Neural progenitor cell (in vitro differentiated cells): ENCODE data around the gene CFAP410. TPM values are rescaled to one million over a fixed set of nuclear protein-coding genes. Genes with fewer than 3 reads are reported as not detected.

Source experiments
- DNase-seq: peaks from one replicate; pipeline ENCODE4 v3.0.0-alpha.2; 2016; ENCODE audit warnings: low spot score
- H2AFZ ChIP-seq: fragments of 200-600 bp; sonication (generic); replicated peaks from 2 replicates; pipeline ENCODE4 v1.6.1; 2016; ENCODE audit warnings: antibody characterized with exemption
- H3F3A ChIP-seq: fragments of 200-600 bp; sonication (generic); 2 replicates; pipeline ENCODE4 v1.6.1; 2016; ENCODE audit warnings: antibody characterized with exemption, low read depth
- H3K27ac ChIP-seq: fragments of 200-600 bp; sonication (generic); 2 replicates; pipeline ENCODE4 v1.5.1; 2016; ENCODE audit warnings: mild to moderate bottlenecking
- H3K27me3 ChIP-seq: fragments of 200-600 bp; sonication (generic); 2 replicates; pipeline ENCODE4 v1.6.1; 2016; ENCODE audit warnings: mild to moderate bottlenecking, moderate library complexity
- H3K36me3 ChIP-seq: fragments of 200-600 bp; sonication (generic); 2 replicates; pipeline ENCODE4 v1.5.1; 2016
- H3K4me1 ChIP-seq: fragments of 200-600 bp; sonication (generic); 2 replicates; pipeline ENCODE4 v1.6.1; 2016; ENCODE audit warnings: mixed run types
- H3K4me2 ChIP-seq: fragments of 200-600 bp; sonication (generic); 2 replicates; pipeline ENCODE4 v1.6.1; 2016
- H3K4me3 ChIP-seq: fragments of 200-600 bp; sonication (generic); 2 replicates; pipeline ENCODE4 v1.5.1; 2016
- H3K79me2 ChIP-seq: fragments of 200-600 bp; sonication (generic); 2 replicates; pipeline ENCODE4 v1.6.1; 2016; ENCODE audit warnings: low read depth
- H3K9ac ChIP-seq: fragments of 200-600 bp; sonication (generic); 2 replicates; pipeline ENCODE4 v1.6.1; 2016
- H3K9me3 ChIP-seq: fragments of 200-600 bp; sonication (generic); 2 replicates; pipeline ENCODE4 v1.5.1; 2016; ENCODE audit warnings: low read depth
- H4K20me1 ChIP-seq: fragments of 200-600 bp; sonication (generic); 2 replicates; pipeline ENCODE4 v1.6.1; 2016; ENCODE audit warnings: low read depth
- H3K27ac Mint-ChIP-seq: 3 replicates; pipeline ENCODE4 v1.8.0; 2021; ENCODE audit warnings: mixed read lengths
- H3K27me3 Mint-ChIP-seq: 2 replicates; pipeline ENCODE4 v1.8.0; 2022; ENCODE audit warnings: low read depth, mild to moderate bottlenecking, inconsistent platforms, moderate library complexity, mixed read lengths; ENCODE audit not compliant: insufficient read depth
- H3K36me3 Mint-ChIP-seq: 3 replicates; pipeline ENCODE4 v1.8.0; 2021; ENCODE audit warnings: mixed read lengths
- H3K4me1 Mint-ChIP-seq: 3 replicates; pipeline ENCODE4 v1.8.0; 2021; ENCODE audit warnings: mixed read lengths
- H3K4me3 Mint-ChIP-seq: 3 replicates; pipeline ENCODE4 v1.8.0; 2021; ENCODE audit warnings: mild to moderate bottlenecking, moderate library complexity, mixed read lengths
- H3K9me3 Mint-ChIP-seq: 3 replicates; pipeline ENCODE4 v1.8.0; 2020; ENCODE audit warnings: mixed read lengths
- EZH2 ChIP-seq: fragments of 200-600 bp; sonication (generic); IDR thresholded peaks from 2 replicates; pipeline ENCODE4 v1.6.1; 2017; ENCODE audit warnings: antibody characterized with exemption, mild to moderate bottlenecking, moderate library complexity
- EZH2phosphoT487 ChIP-seq: fragments of 200-600 bp; sonication (generic); IDR thresholded peaks from 2 replicates; pipeline ENCODE4 v1.6.1; 2017; ENCODE audit warnings: antibody characterized with exemption
- total RNA-seq: library from RNA; depleted of rRNA; stranded (reverse); fragments of >200 nt; gene quantifications from 2 replicates; pipeline ENCODE4 v1.2.3, GENCODE V29; 2015; ENCODE audit warnings: low replicate concordance
- TF ChIP-seq, protein P1 (sequence below): fragments of 200-600 bp; sonication (generic); IDR thresholded peaks from 2 replicates; pipeline ENCODE4 v1.5.1; 2017; ENCODE audit warnings: antibody characterized with exemption, mild to moderate bottlenecking

The CFAP410 gene
- total RNA-seq, 1 donor from 2014 or later: 7.5 TPM

DNA sequence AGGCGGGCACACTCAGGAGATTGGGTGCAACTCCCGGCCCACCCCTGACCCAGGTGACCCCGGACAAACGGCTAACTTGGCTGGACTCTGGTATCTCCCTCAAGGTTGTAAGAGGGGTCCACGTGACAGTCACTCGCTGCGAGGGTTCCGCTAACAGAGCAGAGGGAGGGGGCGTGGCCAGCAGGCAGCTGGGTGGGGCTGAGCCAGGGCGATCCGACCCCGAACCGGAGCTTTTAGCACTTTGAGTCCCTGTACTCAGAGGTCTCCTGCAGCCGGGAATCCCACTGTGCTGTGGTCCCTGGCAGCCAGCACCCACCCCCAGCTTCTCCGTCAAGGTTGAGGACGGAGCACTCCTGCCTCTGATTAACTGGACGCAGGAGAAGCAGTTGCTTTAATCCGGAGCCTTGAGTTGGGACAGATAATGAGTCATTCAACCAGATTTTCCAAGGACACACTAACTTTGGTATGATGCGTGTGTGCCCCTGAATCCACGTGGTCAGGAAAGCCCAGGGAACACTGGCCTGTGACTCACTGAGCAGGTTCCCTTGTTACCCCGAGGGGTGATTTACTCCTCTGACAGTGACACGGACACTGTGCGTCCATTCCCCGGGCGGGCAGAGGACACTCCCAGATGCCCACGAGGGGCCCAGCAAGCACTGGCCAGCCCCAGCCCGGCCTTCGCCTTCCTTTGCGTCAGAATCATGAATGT lies 31.0 kb upstream of the CFAP410 start:
- no peaks in the 10 kb centered on the region for H3K36me3 Mint-ChIP-seq
- Histone ChIP-seq H3K79me2 (no peaks in the 10 kb centered on the region), H3K27ac (no peak overlapping the region), H2AFZ (peak overlapping the region; percentile 24), H3K36me3 (no peaks in the 10 kb centered on the region), H3K4me1 (peaks cover 4% of the 10 kb centered on the region), H3K4me3 (peak overlapping the region; percentile 28), H3K27me3 (peaks cover 51% of the 10 kb centered on the region), H3K4me2 (peak overlapping the region; percentile 77), H3F3A (no peaks in the 10 kb centered on the region), H4K20me1 (no peaks in the 10 kb centered on the region), H3K9ac (no peak overlapping the region), H3K9me3 (no peaks in the 10 kb centered on the region)
- H3K27me3 Mint-ChIP-seq: peaks cover 23% of the 10 kb centered on the region
- DNase-seq: peak; percentile 79
- peak overlapping the region; percentile 59 for H3K4me3 Mint-ChIP-seq
- peaks cover 5% of the 10 kb centered on the region for H3K9me3 Mint-ChIP-seq
- no peaks in the 10 kb centered on the region for H3K4me1 Mint-ChIP-seq
- TF ChIP-seq, protein P1, sequence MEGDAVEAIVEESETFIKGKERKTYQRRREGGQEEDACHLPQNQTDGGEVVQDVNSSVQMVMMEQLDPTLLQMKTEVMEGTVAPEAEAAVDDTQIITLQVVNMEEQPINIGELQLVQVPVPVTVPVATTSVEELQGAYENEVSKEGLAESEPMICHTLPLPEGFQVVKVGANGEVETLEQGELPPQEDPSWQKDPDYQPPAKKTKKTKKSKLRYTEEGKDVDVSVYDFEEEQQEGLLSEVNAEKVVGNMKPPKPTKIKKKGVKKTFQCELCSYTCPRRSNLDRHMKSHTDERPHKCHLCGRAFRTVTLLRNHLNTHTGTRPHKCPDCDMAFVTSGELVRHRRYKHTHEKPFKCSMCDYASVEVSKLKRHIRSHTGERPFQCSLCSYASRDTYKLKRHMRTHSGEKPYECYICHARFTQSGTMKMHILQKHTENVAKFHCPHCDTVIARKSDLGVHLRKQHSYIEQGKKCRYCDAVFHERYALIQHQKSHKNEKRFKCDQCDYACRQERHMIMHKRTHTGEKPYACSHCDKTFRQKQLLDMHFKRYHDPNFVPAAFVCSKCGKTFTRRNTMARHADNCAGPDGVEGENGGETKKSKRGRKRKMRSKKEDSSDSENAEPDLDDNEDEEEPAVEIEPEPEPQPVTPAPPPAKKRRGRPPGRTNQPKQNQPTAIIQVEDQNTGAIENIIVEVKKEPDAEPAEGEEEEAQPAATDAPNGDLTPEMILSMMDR: no peak
- TF ChIP-seq EZH2: no peak
- TF ChIP-seq EZH2phosphoT487: no peak
- no peak overlapping the region for H3K27ac Mint-ChIP-seq

GRCh38 chr21:44368711-44369446 lies 29.7 kb upstream of the CFAP410 start:
- DNase-seq: peak; percentile 28

DNA sequence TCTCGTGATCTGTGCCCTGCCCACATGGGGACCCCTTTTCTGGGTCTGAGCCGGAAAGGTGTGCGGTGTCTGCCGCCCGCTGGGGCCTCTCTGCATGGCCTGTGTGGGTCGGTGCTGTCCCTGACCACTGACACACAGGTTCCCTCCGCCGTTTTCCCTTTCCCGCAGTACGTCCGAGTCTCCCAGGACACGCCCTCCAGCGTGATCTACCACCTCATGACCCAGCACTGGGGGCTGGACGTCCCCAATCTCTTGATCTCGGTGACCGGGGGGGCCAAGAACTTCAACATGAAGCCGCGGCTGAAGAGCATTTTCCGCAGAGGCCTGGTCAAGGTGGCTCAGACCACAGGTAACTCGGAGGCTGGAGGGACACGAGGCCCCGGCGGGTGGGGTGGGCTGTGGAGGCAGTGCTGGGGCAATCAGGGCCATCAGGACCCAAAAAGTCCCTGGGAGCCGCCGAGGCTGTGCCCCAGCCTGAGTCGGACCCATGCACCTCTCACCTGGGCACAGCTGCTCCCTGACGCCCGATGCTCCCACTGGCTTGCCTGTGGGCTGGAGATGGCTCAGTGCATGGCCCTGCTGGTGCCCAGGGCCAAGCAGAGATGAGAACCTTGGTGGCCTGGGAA lies 27.5 kb upstream of the CFAP410 start:
- Histone ChIP-seq H3K4me2 (no peak overlapping the region), H3F3A (no peaks in the 10 kb centered on the region), H3K36me3 (no peaks in the 10 kb centered on the region), H3K9ac (no peak overlapping the region), H2AFZ (no peak overlapping the region), H3K27ac (no peak overlapping the region), H3K4me3 (no peak overlapping the region), H3K27me3 (peaks cover 38% of the 10 kb centered on the region), H3K4me1 (peaks cover 4% of the 10 kb centered on the region), H3K9me3 (no peaks in the 10 kb centered on the region), H4K20me1 (no peaks in the 10 kb centered on the region), H3K79me2 (no peaks in the 10 kb centered on the region)
- no peak for DNase-seq
- peaks cover 18% of the 10 kb centered on the region for H3K27me3 Mint-ChIP-seq
- no peak for TF ChIP-seq EZH2phosphoT487
- TF ChIP-seq, protein P1: no peak
- no peak for TF ChIP-seq EZH2
- no peaks in the 10 kb centered on the region for H3K36me3 Mint-ChIP-seq
- H3K27ac Mint-ChIP-seq: no peak overlapping the region
- H3K4me3 Mint-ChIP-seq: no peak overlapping the region
- H3K9me3 Mint-ChIP-seq: peaks cover 13% of the 10 kb centered on the region
- no peaks in the 10 kb centered on the region for H3K4me1 Mint-ChIP-seq

More at GRCh38 chr21:44368711-44369446, 29.7 kb upstream of the CFAP410 start:
- H3K4me1 Mint-ChIP-seq: no peaks in the 10 kb centered on the region
- H3K4me3 ChIP-seq: peak overlapping the region; percentile 15
- no peak overlapping the region for H3K27ac Mint-ChIP-seq
- H3K36me3 Mint-ChIP-seq: no peaks in the 10 kb centered on the region
- H3K4me3 Mint-ChIP-seq: peak overlapping the region; percentile 76
- H3K79me2 ChIP-seq: no peaks in the 10 kb centered on the region
- H3K27me3 ChIP-seq: peaks cover 51% of the 10 kb centered on the region
- H3K36me3 ChIP-seq: no peaks in the 10 kb centered on the region
- TF ChIP-seq EZH2: no peak
- TF ChIP-seq, protein P1: peak; percentile 12
- TF ChIP-seq EZH2phosphoT487: peak; percentile 29
- no peaks in the 10 kb centered on the region for H4K20me1 ChIP-seq
- no peaks in the 10 kb centered on the region for H3K9me3 ChIP-seq
- no peak overlapping the region for H3K27ac ChIP-seq
- H3K27me3 Mint-ChIP-seq: peaks cover 21% of the 10 kb centered on the region
- no peaks in the 10 kb centered on the region for H3F3A ChIP-seq
- peaks cover 6% of the 10 kb centered on the region for H3K9me3 Mint-ChIP-seq
- peak overlapping the region; percentile 65 for H3K4me2 ChIP-seq
- peaks cover 4% of the 10 kb centered on the region for H3K4me1 ChIP-seq
- H3K9ac ChIP-seq: no peak overlapping the region
- no peak overlapping the region for H2AFZ ChIP-seq
